WTC11 (cell line): Measurements from ENCODE around the gene SERINC4. TPM values are rescaled to one million over a fixed set of nuclear protein-coding genes. Genes with fewer than 3 reads are reported as not detected.

Source experiments
- ATF1 ChIP-seq: sonication (generic); formaldehyde crosslinking; IDR thresholded peaks from 2 replicates; pipeline ENCODE4 v1.8.1; 2023; ENCODE audit warnings: mild to moderate bottlenecking, moderate library complexity, missing genetic modification reagents
- CREB1 ChIP-seq: sonication (generic); formaldehyde crosslinking; IDR thresholded peaks from 2 replicates; pipeline ENCODE4 v1.8.0; 2023; ENCODE audit warnings: mild to moderate bottlenecking, missing genetic modification reagents
- ESRRA ChIP-seq: sonication (generic); formaldehyde crosslinking; IDR thresholded peaks from 2 replicates; pipeline ENCODE4 v1.8.1; 2022; ENCODE audit warnings: mild to moderate bottlenecking, missing genetic modification reagents, borderline replicate concordance
- GRHL2 ChIP-seq: fragments of 250-450 bp; sonication (Bioruptor Pico); IDR thresholded peaks from 2 replicates; pipeline ENCODE4 v1.8.0; 2022; ENCODE audit warnings: mild to moderate bottlenecking, moderate library complexity; ENCODE audit not compliant: insufficient replicate concordance, severe bottlenecking
- GTF2I ChIP-seq: fragments of 250-450 bp; sonication (Bioruptor Pico); conservative IDR thresholded peaks from 2 replicates; pipeline ENCODE4 v1.4.0; 2021; ENCODE audit warnings: mild to moderate bottlenecking
- JUN ChIP-seq: sonication (generic); formaldehyde crosslinking; IDR thresholded peaks from 2 replicates; pipeline ENCODE4 v1.8.0; 2023; ENCODE audit warnings: mild to moderate bottlenecking, missing genetic modification reagents
- PRRX2 ChIP-seq: fragments of 250-450 bp; sonication (Bioruptor Pico); IDR thresholded peaks from 2 replicates; pipeline ENCODE4 v1.8.0; 2021; ENCODE audit warnings: mild to moderate bottlenecking
- SMAD3 ChIP-seq: sonication (generic); formaldehyde crosslinking; IDR thresholded peaks from 2 replicates; pipeline ENCODE4 v1.8.0; 2022; ENCODE audit warnings: missing genetic modification reagents, mild to moderate bottlenecking, borderline replicate concordance
- TEAD4 ChIP-seq: sonication (generic); formaldehyde crosslinking; IDR thresholded peaks from 2 replicates; pipeline ENCODE4 v1.8.0; 2022; ENCODE audit warnings: mild to moderate bottlenecking, missing genetic modification reagents
- TP53 ChIP-seq: sonication (generic); formaldehyde crosslinking; IDR thresholded peaks from 2 replicates; pipeline ENCODE4 v1.8.1; 2023; ENCODE audit warnings: mild to moderate bottlenecking, missing genetic modification reagents
- ZNF219 ChIP-seq: sonication (generic); formaldehyde crosslinking; IDR thresholded peaks from 2 replicates; pipeline ENCODE4 v1.8.0; 2023; ENCODE audit warnings: missing genetic modification reagents, mild to moderate bottlenecking, borderline replicate concordance
- ZNF423 ChIP-seq: fragments of 250-450 bp; sonication (Bioruptor Pico); IDR thresholded peaks from 2 replicates; pipeline ENCODE4 v2.1.2; 2022; ENCODE audit warnings: mild to moderate bottlenecking, moderate library complexity
- total RNA-seq: library from RNA; stranded (reverse); gene quantifications from 3 replicates; pipeline ENCODE4 v1.2.3, GENCODE V29; 2021
- TF ChIP-seq, protein P1 (sequence below): fragments of 250-450 bp; sonication (Bioruptor Pico); IDR thresholded peaks from 2 replicates; pipeline ENCODE4 v1.9.0; 2021; ENCODE audit warnings: mild to moderate bottlenecking
- TF ChIP-seq, protein P2 (sequence below): sonication (generic); formaldehyde crosslinking; IDR thresholded peaks from 2 replicates; pipeline ENCODE4 v1.8.0; 2022; ENCODE audit warnings: mild to moderate bottlenecking, missing genetic modification reagents
- TF ChIP-seq, protein P3 (sequence below): fragments of 200-600 bp; IDR thresholded peaks from 2 replicates; pipeline ENCODE4 v1.8.0; 2022; ENCODE audit warnings: antibody characterized with exemption
- TF ChIP-seq, protein P4 (sequence below): sonication (generic); formaldehyde crosslinking; conservative IDR thresholded peaks from 2 replicates; pipeline ENCODE4 v1.8.1; 2022; ENCODE audit warnings: mild to moderate bottlenecking, missing genetic modification reagents
- TF ChIP-seq, protein P5 (sequence below): fragments of 250-450 bp; sonication (Bioruptor Pico); IDR thresholded peaks from 2 replicates; pipeline ENCODE4 v1.9.0; 2021; ENCODE audit warnings: mild to moderate bottlenecking, borderline replicate concordance
- TF ChIP-seq, protein P6 (sequence below): sonication (generic); formaldehyde crosslinking; IDR thresholded peaks from 2 replicates; pipeline ENCODE4 v1.8.1; 2023; ENCODE audit warnings: mild to moderate bottlenecking, missing genetic modification reagents, borderline replicate concordance
- TF ChIP-seq, protein P7 (sequence below): sonication (generic); formaldehyde crosslinking; IDR thresholded peaks from 2 replicates; pipeline ENCODE4 v1.8.1; 2022; ENCODE audit warnings: low read depth, mild to moderate bottlenecking, moderate library complexity, missing genetic modification reagents, borderline replicate concordance
- TF ChIP-seq, protein P8 (sequence below): fragments of 250-450 bp; sonication (Bioruptor Pico); IDR thresholded peaks from 2 replicates; pipeline ENCODE4 v2.1.2; 2022; ENCODE audit warnings: mild to moderate bottlenecking, moderate library complexity
- TF ChIP-seq, protein P9 (sequence below): sonication (generic); formaldehyde crosslinking; IDR thresholded peaks from 2 replicates; pipeline ENCODE4 v1.8.0; 2022; ENCODE audit warnings: mild to moderate bottlenecking, missing genetic modification reagents

SERINC4 gene
- total RNA-seq, 1 experiment from 2014 or later: not detected

DNA sequence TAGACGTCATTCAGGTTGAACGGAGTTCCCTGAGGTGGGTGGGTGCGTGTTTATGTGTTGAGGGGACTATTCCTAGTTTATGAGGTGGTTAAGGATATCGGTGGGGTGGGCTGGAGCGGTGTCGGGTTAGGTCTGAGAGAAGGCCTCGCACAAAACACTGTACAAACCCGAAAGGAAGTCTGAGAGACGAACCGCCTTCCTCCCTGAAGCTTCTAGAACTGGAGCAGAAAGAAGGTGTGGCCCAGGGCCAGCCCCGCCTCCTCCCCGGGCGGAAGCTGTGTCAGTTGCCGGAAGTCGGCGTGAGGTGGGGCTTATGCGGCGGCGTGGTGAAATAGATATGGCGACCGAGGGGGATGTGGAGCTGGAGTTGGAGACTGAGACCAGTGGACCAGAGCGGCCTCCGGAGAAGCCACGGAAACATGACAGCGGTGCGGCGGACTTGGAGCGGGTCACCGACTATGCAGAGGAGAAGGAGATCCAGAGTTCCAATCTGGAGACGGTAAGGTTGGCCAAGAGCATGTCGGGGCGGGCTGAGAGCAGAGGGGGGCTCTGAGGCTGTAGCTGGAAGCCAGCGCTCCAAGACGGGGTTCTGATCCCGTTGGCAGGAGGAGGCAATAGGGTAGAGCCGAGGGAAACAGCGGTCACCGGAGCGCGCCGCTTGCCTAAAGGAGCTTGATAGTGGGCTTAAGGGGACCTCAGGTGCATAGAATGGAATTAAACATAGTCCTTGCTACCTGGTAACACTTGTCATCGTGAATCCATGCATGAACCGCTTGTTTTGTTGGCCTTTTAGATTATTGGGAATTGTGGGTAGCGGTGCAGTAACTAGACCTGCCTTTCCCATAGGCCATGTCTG is 494 bp upstream of the SERINC4 start, which contains the start of gene HYPK (continued):
- TF ChIP-seq, protein P1, sequence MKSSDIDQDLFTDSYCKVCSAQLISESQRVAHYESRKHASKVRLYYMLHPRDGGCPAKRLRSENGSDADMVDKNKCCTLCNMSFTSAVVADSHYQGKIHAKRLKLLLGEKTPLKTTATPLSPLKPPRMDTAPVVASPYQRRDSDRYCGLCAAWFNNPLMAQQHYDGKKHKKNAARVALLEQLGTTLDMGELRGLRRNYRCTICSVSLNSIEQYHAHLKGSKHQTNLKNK (CRISPR knock-in tag): 0 out of 2 replicates have a peak, but pooled peaks have one; percentile 43
- TF ChIP-seq, protein P2, sequence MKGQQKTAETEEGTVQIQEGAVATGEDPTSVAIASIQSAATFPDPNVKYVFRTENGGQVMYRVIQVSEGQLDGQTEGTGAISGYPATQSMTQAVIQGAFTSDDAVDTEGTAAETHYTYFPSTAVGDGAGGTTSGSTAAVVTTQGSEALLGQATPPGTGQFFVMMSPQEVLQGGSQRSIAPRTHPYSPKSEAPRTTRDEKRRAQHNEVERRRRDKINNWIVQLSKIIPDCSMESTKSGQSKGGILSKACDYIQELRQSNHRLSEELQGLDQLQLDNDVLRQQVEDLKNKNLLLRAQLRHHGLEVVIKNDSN (CRISPR knock-in tag): no peak
- TF ChIP-seq, protein P3, sequence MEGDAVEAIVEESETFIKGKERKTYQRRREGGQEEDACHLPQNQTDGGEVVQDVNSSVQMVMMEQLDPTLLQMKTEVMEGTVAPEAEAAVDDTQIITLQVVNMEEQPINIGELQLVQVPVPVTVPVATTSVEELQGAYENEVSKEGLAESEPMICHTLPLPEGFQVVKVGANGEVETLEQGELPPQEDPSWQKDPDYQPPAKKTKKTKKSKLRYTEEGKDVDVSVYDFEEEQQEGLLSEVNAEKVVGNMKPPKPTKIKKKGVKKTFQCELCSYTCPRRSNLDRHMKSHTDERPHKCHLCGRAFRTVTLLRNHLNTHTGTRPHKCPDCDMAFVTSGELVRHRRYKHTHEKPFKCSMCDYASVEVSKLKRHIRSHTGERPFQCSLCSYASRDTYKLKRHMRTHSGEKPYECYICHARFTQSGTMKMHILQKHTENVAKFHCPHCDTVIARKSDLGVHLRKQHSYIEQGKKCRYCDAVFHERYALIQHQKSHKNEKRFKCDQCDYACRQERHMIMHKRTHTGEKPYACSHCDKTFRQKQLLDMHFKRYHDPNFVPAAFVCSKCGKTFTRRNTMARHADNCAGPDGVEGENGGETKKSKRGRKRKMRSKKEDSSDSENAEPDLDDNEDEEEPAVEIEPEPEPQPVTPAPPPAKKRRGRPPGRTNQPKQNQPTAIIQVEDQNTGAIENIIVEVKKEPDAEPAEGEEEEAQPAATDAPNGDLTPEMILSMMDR: no peak
- TF ChIP-seq JUN (peak; percentile 25; the same call in 1 of the 2 replicates), PRRX2 (CRISPR knock-in tag) (no peak), ATF1 (CRISPR knock-in tag) (no peak), TP53 (0 out of 2 replicates have a peak, but pooled peaks have one; percentile 24), SMAD3 (CRISPR knock-in tag) (no peak), CREB1 (CRISPR knock-in tag) (no peak), ZNF219 (CRISPR knock-in tag) (no peak), ZNF423 (no peak), ESRRA (no peak), TEAD4 (CRISPR knock-in tag) (no peak), GTF2I (CRISPR knock-in tag) (no peak), GRHL2 (CRISPR knock-in tag) (no peak)
- TF ChIP-seq, protein P4, sequence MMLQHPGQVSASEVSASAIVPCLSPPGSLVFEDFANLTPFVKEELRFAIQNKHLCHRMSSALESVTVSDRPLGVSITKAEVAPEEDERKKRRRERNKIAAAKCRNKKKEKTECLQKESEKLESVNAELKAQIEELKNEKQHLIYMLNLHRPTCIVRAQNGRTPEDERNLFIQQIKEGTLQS (CRISPR knock-in tag): no peak
- TF ChIP-seq, protein P5, sequence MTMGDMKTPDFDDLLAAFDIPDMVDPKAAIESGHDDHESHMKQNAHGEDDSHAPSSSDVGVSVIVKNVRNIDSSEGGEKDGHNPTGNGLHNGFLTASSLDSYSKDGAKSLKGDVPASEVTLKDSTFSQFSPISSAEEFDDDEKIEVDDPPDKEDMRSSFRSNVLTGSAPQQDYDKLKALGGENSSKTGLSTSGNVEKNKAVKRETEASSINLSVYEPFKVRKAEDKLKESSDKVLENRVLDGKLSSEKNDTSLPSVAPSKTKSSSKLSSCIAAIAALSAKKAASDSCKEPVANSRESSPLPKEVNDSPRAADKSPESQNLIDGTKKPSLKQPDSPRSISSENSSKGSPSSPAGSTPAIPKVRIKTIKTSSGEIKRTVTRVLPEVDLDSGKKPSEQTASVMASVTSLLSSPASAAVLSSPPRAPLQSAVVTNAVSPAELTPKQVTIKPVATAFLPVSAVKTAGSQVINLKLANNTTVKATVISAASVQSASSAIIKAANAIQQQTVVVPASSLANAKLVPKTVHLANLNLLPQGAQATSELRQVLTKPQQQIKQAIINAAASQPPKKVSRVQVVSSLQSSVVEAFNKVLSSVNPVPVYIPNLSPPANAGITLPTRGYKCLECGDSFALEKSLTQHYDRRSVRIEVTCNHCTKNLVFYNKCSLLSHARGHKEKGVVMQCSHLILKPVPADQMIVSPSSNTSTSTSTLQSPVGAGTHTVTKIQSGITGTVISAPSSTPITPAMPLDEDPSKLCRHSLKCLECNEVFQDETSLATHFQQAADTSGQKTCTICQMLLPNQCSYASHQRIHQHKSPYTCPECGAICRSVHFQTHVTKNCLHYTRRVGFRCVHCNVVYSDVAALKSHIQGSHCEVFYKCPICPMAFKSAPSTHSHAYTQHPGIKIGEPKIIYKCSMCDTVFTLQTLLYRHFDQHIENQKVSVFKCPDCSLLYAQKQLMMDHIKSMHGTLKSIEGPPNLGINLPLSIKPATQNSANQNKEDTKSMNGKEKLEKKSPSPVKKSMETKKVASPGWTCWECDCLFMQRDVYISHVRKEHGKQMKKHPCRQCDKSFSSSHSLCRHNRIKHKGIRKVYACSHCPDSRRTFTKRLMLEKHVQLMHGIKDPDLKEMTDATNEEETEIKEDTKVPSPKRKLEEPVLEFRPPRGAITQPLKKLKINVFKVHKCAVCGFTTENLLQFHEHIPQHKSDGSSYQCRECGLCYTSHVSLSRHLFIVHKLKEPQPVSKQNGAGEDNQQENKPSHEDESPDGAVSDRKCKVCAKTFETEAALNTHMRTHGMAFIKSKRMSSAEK (CRISPR knock-in tag): no peak
- TF ChIP-seq, protein P6, sequence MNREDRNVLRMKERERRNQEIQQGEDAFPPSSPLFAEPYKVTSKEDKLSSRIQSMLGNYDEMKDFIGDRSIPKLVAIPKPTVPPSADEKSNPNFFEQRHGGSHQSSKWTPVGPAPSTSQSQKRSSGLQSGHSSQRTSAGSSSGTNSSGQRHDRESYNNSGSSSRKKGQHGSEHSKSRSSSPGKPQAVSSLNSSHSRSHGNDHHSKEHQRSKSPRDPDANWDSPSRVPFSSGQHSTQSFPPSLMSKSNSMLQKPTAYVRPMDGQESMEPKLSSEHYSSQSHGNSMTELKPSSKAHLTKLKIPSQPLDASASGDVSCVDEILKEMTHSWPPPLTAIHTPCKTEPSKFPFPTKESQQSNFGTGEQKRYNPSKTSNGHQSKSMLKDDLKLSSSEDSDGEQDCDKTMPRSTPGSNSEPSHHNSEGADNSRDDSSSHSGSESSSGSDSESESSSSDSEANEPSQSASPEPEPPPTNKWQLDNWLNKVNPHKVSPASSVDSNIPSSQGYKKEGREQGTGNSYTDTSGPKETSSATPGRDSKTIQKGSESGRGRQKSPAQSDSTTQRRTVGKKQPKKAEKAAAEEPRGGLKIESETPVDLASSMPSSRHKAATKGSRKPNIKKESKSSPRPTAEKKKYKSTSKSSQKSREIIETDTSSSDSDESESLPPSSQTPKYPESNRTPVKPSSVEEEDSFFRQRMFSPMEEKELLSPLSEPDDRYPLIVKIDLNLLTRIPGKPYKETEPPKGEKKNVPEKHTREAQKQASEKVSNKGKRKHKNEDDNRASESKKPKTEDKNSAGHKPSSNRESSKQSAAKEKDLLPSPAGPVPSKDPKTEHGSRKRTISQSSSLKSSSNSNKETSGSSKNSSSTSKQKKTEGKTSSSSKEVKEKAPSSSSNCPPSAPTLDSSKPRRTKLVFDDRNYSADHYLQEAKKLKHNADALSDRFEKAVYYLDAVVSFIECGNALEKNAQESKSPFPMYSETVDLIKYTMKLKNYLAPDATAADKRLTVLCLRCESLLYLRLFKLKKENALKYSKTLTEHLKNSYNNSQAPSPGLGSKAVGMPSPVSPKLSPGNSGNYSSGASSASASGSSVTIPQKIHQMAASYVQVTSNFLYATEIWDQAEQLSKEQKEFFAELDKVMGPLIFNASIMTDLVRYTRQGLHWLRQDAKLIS: no peak
- TF ChIP-seq, protein P7, sequence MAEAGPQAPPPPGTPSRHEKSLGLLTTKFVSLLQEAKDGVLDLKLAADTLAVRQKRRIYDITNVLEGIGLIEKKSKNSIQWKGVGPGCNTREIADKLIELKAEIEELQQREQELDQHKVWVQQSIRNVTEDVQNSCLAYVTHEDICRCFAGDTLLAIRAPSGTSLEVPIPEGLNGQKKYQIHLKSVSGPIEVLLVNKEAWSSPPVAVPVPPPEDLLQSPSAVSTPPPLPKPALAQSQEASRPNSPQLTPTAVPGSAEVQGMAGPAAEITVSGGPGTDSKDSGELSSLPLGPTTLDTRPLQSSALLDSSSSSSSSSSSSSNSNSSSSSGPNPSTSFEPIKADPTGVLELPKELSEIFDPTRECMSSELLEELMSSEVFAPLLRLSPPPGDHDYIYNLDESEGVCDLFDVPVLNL (CRISPR knock-in tag): no peak
- TF ChIP-seq, protein P8, sequence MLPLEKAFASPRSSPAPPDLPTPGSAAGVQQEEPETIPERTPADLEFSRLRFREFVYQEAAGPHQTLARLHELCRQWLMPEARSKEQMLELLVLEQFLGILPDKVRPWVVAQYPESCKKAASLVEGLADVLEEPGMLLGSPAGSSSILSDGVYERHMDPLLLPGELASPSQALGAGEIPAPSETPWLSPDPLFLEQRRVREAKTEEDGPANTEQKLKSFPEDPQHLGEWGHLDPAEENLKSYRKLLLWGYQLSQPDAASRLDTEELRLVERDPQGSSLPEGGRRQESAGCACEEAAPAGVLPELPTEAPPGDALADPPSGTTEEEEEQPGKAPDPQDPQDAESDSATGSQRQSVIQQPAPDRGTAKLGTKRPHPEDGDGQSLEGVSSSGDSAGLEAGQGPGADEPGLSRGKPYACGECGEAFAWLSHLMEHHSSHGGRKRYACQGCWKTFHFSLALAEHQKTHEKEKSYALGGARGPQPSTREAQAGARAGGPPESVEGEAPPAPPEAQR: no peak
- TF ChIP-seq, protein P9, sequence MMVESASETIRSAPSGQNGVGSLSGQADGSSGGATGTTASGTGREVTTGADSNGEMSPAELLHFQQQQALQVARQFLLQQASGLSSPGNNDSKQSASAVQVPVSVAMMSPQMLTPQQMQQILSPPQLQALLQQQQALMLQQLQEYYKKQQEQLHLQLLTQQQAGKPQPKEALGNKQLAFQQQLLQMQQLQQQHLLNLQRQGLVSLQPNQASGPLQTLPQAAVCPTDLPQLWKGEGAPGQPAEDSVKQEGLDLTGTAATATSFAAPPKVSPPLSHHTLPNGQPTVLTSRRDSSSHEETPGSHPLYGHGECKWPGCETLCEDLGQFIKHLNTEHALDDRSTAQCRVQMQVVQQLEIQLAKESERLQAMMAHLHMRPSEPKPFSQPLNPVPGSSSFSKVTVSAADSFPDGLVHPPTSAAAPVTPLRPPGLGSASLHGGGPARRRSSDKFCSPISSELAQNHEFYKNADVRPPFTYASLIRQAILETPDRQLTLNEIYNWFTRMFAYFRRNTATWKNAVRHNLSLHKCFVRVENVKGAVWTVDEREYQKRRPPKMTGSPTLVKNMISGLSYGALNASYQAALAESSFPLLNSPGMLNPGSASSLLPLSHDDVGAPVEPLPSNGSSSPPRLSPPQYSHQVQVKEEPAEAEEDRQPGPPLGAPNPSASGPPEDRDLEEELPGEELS: peak; percentile 80; the same call in 1 of the 2 replicates
